SK-N-SH (cell line): ENCODE measurements around the gene MACROD2. TPM values are rescaled to one million over a fixed set of nuclear protein-coding genes. Genes with fewer than 3 reads are reported as not detected.

Experiments used
- CTCF ChIA-PET: fragments of 300-600, 350-600 bp; formaldehyde crosslinking; extraction: SDS; loops from one replicate; lab custom pipeline; 2021; lab: Yijun Ruan, JAX
- POLR2A ChIA-PET: fragments of 350-600 bp; sonication (Branson Sonifier 250); formaldehyde crosslinking; extraction: SDS; loops from one replicate; lab custom pipeline; 2020; ENCODE audit warnings: antibody characterized with exemption, inconsistent platforms; lab: Yijun Ruan, JAX
- DNase-seq: peaks from one replicate; pipeline ENCODE4 v3.0.0; 2012
- H2AFZ ChIP-seq: fragments of 200-600 bp; sonication (generic); 2 replicates; pipeline ENCODE4 v1.8.1; 2016; ENCODE audit warnings: antibody characterized with exemption, mild to moderate bottlenecking, low read depth
- H3F3A ChIP-seq: fragments of 200-600 bp; sonication (generic); replicated peaks from 2 replicates; pipeline ENCODE3; 2016; ENCODE audit warnings: antibody characterized with exemption, mild to moderate bottlenecking; ENCODE audit not compliant: insufficient read depth
- H3K27ac ChIP-seq, 2 experiments: fragments of 200-500 bp in 1 of 2; fragments of 200-600 bp in 1 of 2; sonication (Bioruptor generic) in 1 of 2; sonication (generic), shearing (Covaris generic) in 1 of 2; 2 replicates each; pipeline versions ENCODE4 v1.5.1 to v1.6.1; 2014 to 2016; ENCODE audit warnings: low read depth in 2 of 2, inconsistent platforms in 1 of 2, low read length in 1 of 2, mild to moderate bottlenecking in 1 of 2, mixed read lengths in 1 of 2
- H3K27me3 ChIP-seq: fragments of 200-600 bp; sonication (generic), shearing (Covaris generic); 2 replicates; pipeline ENCODE4 v1.6.1; 2016; ENCODE audit warnings: mixed run types; ENCODE audit not compliant: insufficient read depth
- H3K36me3 ChIP-seq, 2 experiments: fragments of 200-500 bp in 1 of 2; fragments of 200-600 bp in 1 of 2; sonication (Bioruptor generic) in 1 of 2; sonication (generic) in 1 of 2; replicated peaks in 1 of 2; 2 replicates each; pipeline versions ENCODE3 to v1.5.1; 2014 to 2016; ENCODE audit warnings: low read length in 1 of 2, mild to moderate bottlenecking in 1 of 2; ENCODE audit not compliant: insufficient read depth in 2 of 2, control insufficient read depth in 1 of 2
- H3K4me1 ChIP-seq, 2 experiments: fragments of 200-500 bp in 1 of 2; fragments of 200-600 bp in 1 of 2; sonication (Bioruptor generic) in 1 of 2; sonication (generic), shearing (Covaris generic) in 1 of 2; 2 replicates each; pipeline versions ENCODE4 v1.5.1 to v1.6.1; 2014 to 2016; ENCODE audit warnings: low read depth in 1 of 2, low read length in 1 of 2, mixed run types in 1 of 2; ENCODE audit not compliant: insufficient read depth in 2 of 2, control insufficient read depth in 1 of 2
- H3K4me2 ChIP-seq: fragments of 200-600 bp; sonication (generic), shearing (Covaris generic); 2 replicates; pipeline ENCODE4 v1.6.1; 2017; ENCODE audit warnings: mixed run types
- H3K4me3 ChIP-seq, 2 experiments: fragments of 200-500 bp in 1 of 2; fragments of 200-600 bp in 1 of 2; sonication (Bioruptor generic) in 1 of 2; sonication (generic), shearing (Covaris generic) in 1 of 2; 2 replicates each; pipeline versions ENCODE4 v1.5.1 to v1.8.1; 2014 to 2016; ENCODE audit warnings: low read depth in 2 of 2, inconsistent platforms in 1 of 2, low read length in 1 of 2, mild to moderate bottlenecking in 1 of 2, mixed read lengths in 1 of 2, moderate library complexity in 1 of 2
- H3K79me2 ChIP-seq: fragments of 200-600 bp; sonication (generic); 2 replicates; pipeline ENCODE4 v1.8.1; 2017; ENCODE audit warnings: mild to moderate bottlenecking; ENCODE audit not compliant: insufficient read depth
- H3K9ac ChIP-seq: fragments of 200-600 bp; sonication (generic); 2 replicates; pipeline ENCODE4 v1.6.1; 2017; ENCODE audit warnings: mixed run types
- H3K9me2 ChIP-seq: fragments of 200-600 bp; sonication (generic); 2 replicates; pipeline ENCODE4 v1.6.1; 2017; ENCODE audit warnings: mixed run types
- H3K9me3 ChIP-seq: fragments of 200-600 bp; sonication (generic); 2 replicates; pipeline ENCODE4 v1.6.1; 2017; ENCODE audit warnings: mixed run types, mild to moderate bottlenecking, moderate library complexity
- H4K20me1 ChIP-seq: fragments of 200-600 bp; sonication (generic); 2 replicates; pipeline ENCODE4 v1.6.1; 2017; ENCODE audit warnings: mild to moderate bottlenecking, mixed run types; ENCODE audit not compliant: insufficient read depth
- CHD2 ChIP-seq: fragments of 150-350 bp; IDR thresholded peaks from 2 replicates; pipeline ENCODE4 v1.6.1; 2018; ENCODE audit warnings: low read length; ENCODE audit not compliant: partially characterized antibody
- ELF1 ChIP-seq: IDR thresholded peaks from 2 replicates; pipeline ENCODE4 v1.4.0; 2012
- EZH2phosphoT487 ChIP-seq: fragments of 200-600 bp; sonication (generic); IDR thresholded peaks from 2 replicates; pipeline ENCODE4 v1.6.1; 2017; ENCODE audit warnings: low read depth, mixed run types, mild to moderate bottlenecking, antibody characterized with exemption, moderate library complexity, borderline replicate concordance
- FOXJ3 ChIP-seq: sonication (generic); formaldehyde crosslinking; IDR thresholded peaks from 2 replicates; pipeline ENCODE4 v1.5.1; 2020; ENCODE audit warnings: mild to moderate bottlenecking, missing genetic modification reagents
- FOXM1 ChIP-seq: IDR thresholded peaks from 2 replicates; pipeline ENCODE4 v1.4.0; 2012; ENCODE audit warnings: low read depth, mild to moderate bottlenecking
- JUND ChIP-seq: IDR thresholded peaks from 2 replicates; pipeline ENCODE4 v1.4.0; 2012
- MEF2A ChIP-seq: IDR thresholded peaks from 2 replicates; pipeline ENCODE4 v1.4.0; 2012; ENCODE audit warnings: low read depth, borderline replicate concordance
- POLR2AphosphoS5 ChIP-seq: IDR thresholded peaks from 2 replicates; pipeline ENCODE4 v1.6.1; 2012; ENCODE audit warnings: low read depth, low read length
- SIN3A ChIP-seq: IDR thresholded peaks from 2 replicates; pipeline ENCODE4 v1.6.1; 2012; ENCODE audit warnings: low read depth, mild to moderate bottlenecking, low read length, moderate library complexity, borderline replicate concordance
- SMC3 ChIP-seq: IDR thresholded peaks from 2 replicates; pipeline ENCODE4 v1.6.1; 2012; ENCODE audit warnings: low read depth, low read length, improper control_type of control experiment
- TEAD4 ChIP-seq: IDR thresholded peaks from 2 replicates; pipeline ENCODE4 v1.4.0; 2012; ENCODE audit warnings: mild to moderate bottlenecking, borderline replicate concordance; ENCODE audit not compliant: insufficient read depth
- YY1 ChIP-seq: IDR thresholded peaks from 2 replicates; pipeline ENCODE4 v1.4.0; 2012; ENCODE audit warnings: low read depth, mild to moderate bottlenecking
- WGBS: methylation state at CpG from one replicate; pipeline ENCODE4 v1.1.6; 2017; ENCODE audit warnings: low lambda C conversion rate; 5-methylcytosine and 5-hydroxymethylcytosine counted together
- polyA plus RNA-seq, 3 experiments: library from polyadenylated mRNA; depleted of rRNA; stranded (reverse); fragments of >200 nt; gene quantifications; 2 replicates each; pipeline ENCODE4 v1.2.3, GENCODE V29; 2012
- TF ChIP-seq, protein P1 (sequence below): fragments of 200-600 bp; sonication (generic); IDR thresholded peaks from 2 replicates; pipeline ENCODE4 v1.6.1; 2017; ENCODE audit warnings: antibody characterized with exemption, mild to moderate bottlenecking, moderate library complexity
- TF ChIP-seq, protein P2 (sequence below): fragments of 150-350 bp; IDR thresholded peaks from 2 replicates; pipeline ENCODE4 v1.6.1; 2016; ENCODE audit warnings: mild to moderate bottlenecking, low read depth, low read length
- TF ChIP-seq, protein P3 (sequence below): fragments of 150-350 bp; IDR thresholded peaks from 2 replicates; pipeline ENCODE4 v1.6.1; 2017; ENCODE audit warnings: antibody characterized with exemption, low read length, low read depth, borderline replicate concordance

The MACROD2 gene
- polyA plus RNA-seq, 1 of the 3 experiments (the other 2 are of a cell fraction) = 0.33 TPM

DNA sequence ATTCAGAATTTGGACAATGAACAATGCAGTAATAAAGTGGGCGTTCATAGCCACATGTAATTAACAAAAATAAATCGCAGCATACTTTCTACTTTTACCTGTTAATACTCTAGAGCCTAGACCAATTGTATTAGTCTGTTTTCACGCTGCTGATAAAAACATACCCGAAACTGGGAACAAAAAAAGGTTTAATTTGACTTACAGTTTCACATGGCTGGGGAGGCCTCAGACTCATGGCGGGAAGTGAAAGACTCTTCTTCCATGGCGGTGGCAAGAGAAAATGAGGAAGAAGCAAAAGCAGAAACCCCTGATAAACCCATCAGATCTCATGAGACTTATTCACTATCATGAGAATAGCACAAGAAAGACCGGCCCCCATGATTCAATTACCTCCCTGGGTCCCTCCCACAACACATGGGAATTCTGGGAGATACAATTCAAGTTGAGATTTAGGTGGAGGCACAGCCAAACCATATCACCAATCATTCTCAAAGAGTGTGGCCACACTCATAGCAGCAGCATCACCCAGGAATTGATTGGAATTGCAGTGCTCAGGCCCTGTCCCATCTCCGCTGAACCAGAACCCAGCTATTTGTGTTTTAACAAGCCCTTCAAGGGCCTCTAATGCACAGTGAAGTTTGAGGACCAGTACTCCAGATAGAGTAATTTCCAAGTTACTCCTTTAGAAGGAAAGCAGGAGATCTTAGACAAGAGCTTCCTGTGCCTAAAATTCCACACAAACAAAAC, 1927.9 kb downstream of the MACROD2 start:
- Histone ChIP-seq H3K36me3 (no peaks in the 10 kb centered on the region), H3K27me3 (no peaks in the 10 kb centered on the region), H3K9me2 (no peaks in the 10 kb centered on the region), H4K20me1 (no peaks in the 10 kb centered on the region), H3K4me2 (no peak overlapping the region), H3K27ac (no peak overlapping the region), H2AFZ (no peak overlapping the region), H3K79me2 (no peaks in the 10 kb centered on the region), H3K4me3 (no peak overlapping the region), H3K4me1 (peaks cover 0 to 10% of the 10 kb centered on the region in 2 experiments; a peak in 2 of 4 replicates), H3K9me3 (no peaks in the 10 kb centered on the region), H3K9ac (no peak overlapping the region), H3F3A (no peaks in the 10 kb centered on the region)
- ChIA-PET POLR2A (no interaction called here), CTCF (interaction anchor here (0.6 kb wide), 1 partner anchor 440 kb away, joined by 3 read pairs; no protein-coding TSS in a partner anchor)
- 69% methylated on average over 8 of the region's 8 CpGs for WGBS
- no peak for DNase-seq
- no peak for TF ChIP-seq ELF1
- no peak for TF ChIP-seq SIN3A
- TF ChIP-seq MEF2A = no peak
- TF ChIP-seq TEAD4 = no peak
- TF ChIP-seq CHD2 = no peak
- TF ChIP-seq YY1 = no peak
- TF ChIP-seq FOXM1 = no peak
- TF ChIP-seq, protein P1, sequence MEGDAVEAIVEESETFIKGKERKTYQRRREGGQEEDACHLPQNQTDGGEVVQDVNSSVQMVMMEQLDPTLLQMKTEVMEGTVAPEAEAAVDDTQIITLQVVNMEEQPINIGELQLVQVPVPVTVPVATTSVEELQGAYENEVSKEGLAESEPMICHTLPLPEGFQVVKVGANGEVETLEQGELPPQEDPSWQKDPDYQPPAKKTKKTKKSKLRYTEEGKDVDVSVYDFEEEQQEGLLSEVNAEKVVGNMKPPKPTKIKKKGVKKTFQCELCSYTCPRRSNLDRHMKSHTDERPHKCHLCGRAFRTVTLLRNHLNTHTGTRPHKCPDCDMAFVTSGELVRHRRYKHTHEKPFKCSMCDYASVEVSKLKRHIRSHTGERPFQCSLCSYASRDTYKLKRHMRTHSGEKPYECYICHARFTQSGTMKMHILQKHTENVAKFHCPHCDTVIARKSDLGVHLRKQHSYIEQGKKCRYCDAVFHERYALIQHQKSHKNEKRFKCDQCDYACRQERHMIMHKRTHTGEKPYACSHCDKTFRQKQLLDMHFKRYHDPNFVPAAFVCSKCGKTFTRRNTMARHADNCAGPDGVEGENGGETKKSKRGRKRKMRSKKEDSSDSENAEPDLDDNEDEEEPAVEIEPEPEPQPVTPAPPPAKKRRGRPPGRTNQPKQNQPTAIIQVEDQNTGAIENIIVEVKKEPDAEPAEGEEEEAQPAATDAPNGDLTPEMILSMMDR = no peak
- no peak for TF ChIP-seq EZH2phosphoT487
- TF ChIP-seq POLR2AphosphoS5 = no peak
- no peak for TF ChIP-seq JUND
- TF ChIP-seq SMC3 = no peak
- TF ChIP-seq, protein P2, sequence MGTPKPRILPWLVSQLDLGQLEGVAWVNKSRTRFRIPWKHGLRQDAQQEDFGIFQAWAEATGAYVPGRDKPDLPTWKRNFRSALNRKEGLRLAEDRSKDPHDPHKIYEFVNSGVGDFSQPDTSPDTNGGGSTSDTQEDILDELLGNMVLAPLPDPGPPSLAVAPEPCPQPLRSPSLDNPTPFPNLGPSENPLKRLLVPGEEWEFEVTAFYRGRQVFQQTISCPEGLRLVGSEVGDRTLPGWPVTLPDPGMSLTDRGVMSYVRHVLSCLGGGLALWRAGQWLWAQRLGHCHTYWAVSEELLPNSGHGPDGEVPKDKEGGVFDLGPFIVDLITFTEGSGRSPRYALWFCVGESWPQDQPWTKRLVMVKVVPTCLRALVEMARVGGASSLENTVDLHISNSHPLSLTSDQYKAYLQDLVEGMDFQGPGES = no peak

DNA sequence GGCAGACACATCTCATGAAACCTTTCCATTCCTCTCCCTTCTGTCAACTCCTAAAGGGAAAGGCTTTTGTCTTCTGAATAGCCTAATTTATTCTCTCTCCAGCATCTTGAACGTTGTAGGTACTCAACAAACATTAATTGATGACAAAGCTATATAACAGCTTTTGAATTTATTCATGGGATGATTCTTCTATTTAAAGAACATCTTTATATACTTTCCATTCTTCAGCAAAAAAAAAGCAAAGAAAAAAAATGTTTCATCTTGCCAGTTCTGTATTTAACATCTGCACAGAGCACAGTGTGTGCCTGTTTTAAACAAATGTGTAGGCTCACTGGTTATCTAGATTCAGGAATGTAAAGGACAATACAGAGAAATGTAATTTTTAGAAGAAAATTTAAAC, 1929.2 kb downstream of the MACROD2 start:
- ChIA-PET CTCF (no interaction called here), POLR2A (no interaction called here)
- H3K9ac ChIP-seq = no peak overlapping the region
- no peaks in the 10 kb centered on the region for H3K9me3 ChIP-seq
- H4K20me1 ChIP-seq = no peaks in the 10 kb centered on the region
- no peaks in the 10 kb centered on the region for H3K36me3 ChIP-seq
- H3K27ac ChIP-seq = no peak overlapping the region
- no peaks in the 10 kb centered on the region for H3K79me2 ChIP-seq
- H3K27me3 ChIP-seq = no peaks in the 10 kb centered on the region
- H3K4me3 ChIP-seq = no peak overlapping the region
- no peak for DNase-seq
- TF ChIP-seq CHD2 = no peak
- no peak for TF ChIP-seq FOXJ3 (CRISPR knock-in tag)
- no peak for TF ChIP-seq SIN3A
- TF ChIP-seq, protein P3, sequence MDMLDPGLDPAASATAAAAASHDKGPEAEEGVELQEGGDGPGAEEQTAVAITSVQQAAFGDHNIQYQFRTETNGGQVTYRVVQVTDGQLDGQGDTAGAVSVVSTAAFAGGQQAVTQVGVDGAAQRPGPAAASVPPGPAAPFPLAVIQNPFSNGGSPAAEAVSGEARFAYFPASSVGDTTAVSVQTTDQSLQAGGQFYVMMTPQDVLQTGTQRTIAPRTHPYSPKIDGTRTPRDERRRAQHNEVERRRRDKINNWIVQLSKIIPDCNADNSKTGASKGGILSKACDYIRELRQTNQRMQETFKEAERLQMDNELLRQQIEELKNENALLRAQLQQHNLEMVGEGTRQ = no peak
- TF ChIP-seq, all 33 proteins: peak for 0
- 21% methylated on average over 1 of the region's 1 CpG for WGBS
- Histone ChIP-seq H3K4me1 (peaks cover 0 to 10% of the 10 kb centered on the region in 2 experiments; a peak in 2 of 4 replicates), H2AFZ (no peak overlapping the region), H3K4me2 (no peak overlapping the region), H3K9me2 (no peaks in the 10 kb centered on the region), H3F3A (no peaks in the 10 kb centered on the region)
